Body of pancreas (tissue), 4 donors: ENCODE measurements around the gene CD47. TPM values are rescaled to one million over a fixed set of nuclear protein-coding genes. Genes with fewer than 3 reads are reported as not detected.
A peak's percentile ranks its signal among the peaks of the same experiment; 100 is the strongest.

Source experiments
- ATAC-seq: fragments of 150-250 bp; one replicate; pipeline ENCODE4 v1.9.1; 2016
- DNase-seq, 4 donors: peaks; one replicate each; pipeline ENCODE4 v3.0.0-alpha.2; 2019
- H3K27ac ChIP-seq, 4 donors: fragments of 200-600 bp; sonication (generic); 1 replicate in 3 of 4; 2 replicates in 1 of 4; pipeline versions ENCODE4 v1.5.1 to v1.6.1; 2016 to 2019; ENCODE audit warnings: mild to moderate bottlenecking in 1 of 4, mixed read lengths in 1 of 4, moderate library complexity in 1 of 4
- H3K27me3 ChIP-seq, 2 donors: fragments of 200-600 bp; sonication (generic); one replicate each; pipeline ENCODE4 v1.6.0; 2016; ENCODE audit warnings: mild to moderate bottlenecking in 1 of 2
- H3K36me3 ChIP-seq, 2 donors: fragments of 200-600 bp; sonication (generic); replicated peaks in 1 of 2; 2 replicates each; pipeline ENCODE4 v1.5.1; 2016; ENCODE audit warnings: low read depth in 2 of 2; ENCODE audit not compliant: insufficient read depth in 1 of 2
- H3K4me1 ChIP-seq: fragments of 200-600 bp; sonication (generic); one replicate; pipeline ENCODE4 v1.6.0; 2016
- H3K4me3 ChIP-seq, 2 donors: fragments of 200-600 bp; sonication (generic); 1 replicate in 1 of 2; 2 replicates in 1 of 2; pipeline ENCODE4 v1.5.1; 2016 to 2019
- H3K9me3 ChIP-seq, 3 donors: fragments of 200-600 bp; sonication (generic); 1 replicate in 2 of 3; 2 replicates in 1 of 3; pipeline ENCODE4 v1.5.1; 2016
- POLR2A ChIP-seq, 3 donors: fragments of 450-650 bp; IDR thresholded peaks; one replicate each; pipeline ENCODE4 v1.6.1; 2016; ENCODE audit warnings: antibody characterized with exemption in 3 of 3, mild to moderate bottlenecking in 2 of 3
- WGBS, 2 donors: methylation state at CpG; one replicate each; pipeline ENCODE4 v1.1.5; 2017; 5-methylcytosine and 5-hydroxymethylcytosine counted together
- intact Hi-C: fragments of 100-400 bp; cut with DNase I; formaldehyde crosslinking; loops from one replicate; pipeline ENCODE4 v1.15.1; 2023
- total RNA-seq, 2 donors: library from RNA; depleted of rRNA; stranded (reverse); fragments of >200 nt; gene quantifications; one replicate each; pipeline ENCODE4 v1.1.0, GENCODE V29; 2016
- TF ChIP-seq, protein P1 (sequence below), 7 experiments: fragments of 450-650 bp in 4 of 7; fragments of 200-600 bp in 3 of 7; sonication (generic) in 3 of 7; IDR thresholded peaks; one replicate each; pipeline ENCODE4 v1.5.1; 2016 to 2019; ENCODE audit warnings: antibody characterized with exemption in 7 of 7

The CD47 gene
- total RNA-seq, 2 donors from 2014 or later: 34.3 to 51.1 TPM

DNA sequence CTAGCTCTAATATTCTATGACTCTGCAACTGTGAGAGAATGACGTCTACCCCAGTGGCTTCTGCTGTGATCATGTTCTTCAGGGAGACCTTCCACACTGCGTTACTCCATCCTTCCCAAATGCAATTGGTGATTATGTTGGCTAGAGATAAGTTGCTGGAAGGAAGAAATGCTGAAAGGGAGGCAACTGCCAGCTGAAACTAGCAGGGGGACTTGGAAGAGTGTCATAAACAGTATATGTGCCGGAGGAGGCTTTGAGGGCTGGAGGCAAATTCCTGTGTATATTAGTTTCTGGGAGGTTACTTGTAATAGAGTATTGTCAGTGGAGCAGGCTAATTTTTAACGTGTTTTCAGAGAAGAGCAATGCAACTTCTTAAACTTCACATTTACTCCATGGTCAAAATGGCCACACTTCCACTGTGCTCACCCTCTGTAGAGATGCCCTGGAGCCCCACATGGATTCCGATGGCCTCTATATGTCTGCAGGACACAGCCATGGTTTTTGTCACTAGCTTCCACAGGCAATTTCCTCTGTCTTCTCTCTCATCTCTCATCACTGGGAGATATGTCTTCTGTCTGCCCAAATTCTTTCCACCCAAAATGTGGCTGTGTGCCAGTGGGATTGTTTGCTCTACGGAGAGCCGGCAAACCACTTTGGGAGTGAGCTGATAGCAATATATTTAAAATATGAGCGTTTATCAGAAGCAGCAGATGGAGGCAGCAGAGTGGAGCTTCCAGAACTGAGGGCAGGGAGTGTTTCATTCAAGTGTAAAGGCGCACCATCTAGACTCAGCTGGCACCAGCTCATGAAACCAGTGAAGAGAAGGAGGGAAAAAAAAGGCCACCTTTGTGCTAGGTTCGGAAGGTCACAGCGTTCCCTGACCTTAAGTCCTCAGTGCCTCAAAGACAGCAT, 13.3 kb upstream of the CD47 start:
- Histone ChIP-seq H3K27me3 (no peaks in the 10 kb centered on the region), H3K4me3 (no peak overlapping the region), H3K4me1 (no peaks in the 10 kb centered on the region), H3K36me3 (no peaks in the 10 kb centered on the region), H3K9me3 (no peaks in the 10 kb centered on the region), H3K27ac (peak overlapping the region in 1 of 4 donors; percentile 24)
- ATAC-seq: peak; percentile 42
- intact Hi-C loops: no loop called here
- 53% methylated on average over 11 of the region's 11 CpGs for WGBS, 2 donors
- DNase-seq: peak in 2 of 4 donors; percentile 9 to 24
- no peak for TF ChIP-seq POLR2A (IDR thresholded peaks at IDR 0.05)
- TF ChIP-seq, protein P1, sequence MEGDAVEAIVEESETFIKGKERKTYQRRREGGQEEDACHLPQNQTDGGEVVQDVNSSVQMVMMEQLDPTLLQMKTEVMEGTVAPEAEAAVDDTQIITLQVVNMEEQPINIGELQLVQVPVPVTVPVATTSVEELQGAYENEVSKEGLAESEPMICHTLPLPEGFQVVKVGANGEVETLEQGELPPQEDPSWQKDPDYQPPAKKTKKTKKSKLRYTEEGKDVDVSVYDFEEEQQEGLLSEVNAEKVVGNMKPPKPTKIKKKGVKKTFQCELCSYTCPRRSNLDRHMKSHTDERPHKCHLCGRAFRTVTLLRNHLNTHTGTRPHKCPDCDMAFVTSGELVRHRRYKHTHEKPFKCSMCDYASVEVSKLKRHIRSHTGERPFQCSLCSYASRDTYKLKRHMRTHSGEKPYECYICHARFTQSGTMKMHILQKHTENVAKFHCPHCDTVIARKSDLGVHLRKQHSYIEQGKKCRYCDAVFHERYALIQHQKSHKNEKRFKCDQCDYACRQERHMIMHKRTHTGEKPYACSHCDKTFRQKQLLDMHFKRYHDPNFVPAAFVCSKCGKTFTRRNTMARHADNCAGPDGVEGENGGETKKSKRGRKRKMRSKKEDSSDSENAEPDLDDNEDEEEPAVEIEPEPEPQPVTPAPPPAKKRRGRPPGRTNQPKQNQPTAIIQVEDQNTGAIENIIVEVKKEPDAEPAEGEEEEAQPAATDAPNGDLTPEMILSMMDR (IDR thresholded peaks at IDR 0.05): no peak

DNA sequence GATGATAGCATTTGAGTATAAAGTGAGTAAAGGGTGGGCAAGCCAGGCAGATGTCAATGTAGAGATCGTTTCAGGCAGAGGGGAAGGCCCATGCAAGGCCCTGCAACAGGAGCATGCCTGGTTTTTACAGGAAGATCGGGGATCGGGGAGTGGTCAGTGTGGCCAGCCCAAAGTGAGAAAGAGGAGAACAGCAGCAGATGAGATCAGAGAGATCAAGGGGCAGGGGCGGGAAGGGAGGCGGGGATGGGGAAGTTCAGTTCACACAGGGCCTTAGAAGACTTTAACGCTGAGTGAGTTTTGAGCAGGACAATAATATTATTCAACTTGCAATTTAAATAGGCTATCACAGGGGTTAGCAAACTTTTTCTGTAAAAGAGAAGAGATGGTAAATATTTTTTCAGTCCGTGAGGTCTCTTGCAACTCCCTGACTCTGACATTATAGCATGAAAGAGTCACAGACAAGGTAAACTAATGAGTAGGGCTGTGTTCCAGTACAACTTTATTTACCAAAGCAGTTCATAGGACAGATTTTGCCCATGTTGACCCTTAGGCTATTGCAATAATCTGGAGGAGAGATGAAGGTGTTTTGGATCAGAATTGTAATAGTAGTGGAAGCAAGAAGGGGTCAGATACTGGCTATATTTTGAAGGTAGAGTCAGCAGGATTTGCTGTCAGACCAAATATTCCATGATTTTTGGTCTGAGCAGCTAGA, 12.4 kb upstream of the CD47 start:
- intact Hi-C loops: no loop called here
- Histone ChIP-seq H3K9me3 (no peaks in the 10 kb centered on the region), H3K36me3 (no peaks in the 10 kb centered on the region), H3K4me3 (no peak overlapping the region), H3K27ac (no peak overlapping the region), H3K4me1 (no peaks in the 10 kb centered on the region), H3K27me3 (no peaks in the 10 kb centered on the region)
- no peak for DNase-seq
- no peak for TF ChIP-seq POLR2A (IDR thresholded peaks at IDR 0.05)
- TF ChIP-seq, protein P1 (IDR thresholded peaks at IDR 0.05): no peak
- ATAC-seq: no peak
- whole genome bisulfite sequencing, 2 donors: 73 to 81% methylated on average over 7 of the region's 7 CpGs

DNA sequence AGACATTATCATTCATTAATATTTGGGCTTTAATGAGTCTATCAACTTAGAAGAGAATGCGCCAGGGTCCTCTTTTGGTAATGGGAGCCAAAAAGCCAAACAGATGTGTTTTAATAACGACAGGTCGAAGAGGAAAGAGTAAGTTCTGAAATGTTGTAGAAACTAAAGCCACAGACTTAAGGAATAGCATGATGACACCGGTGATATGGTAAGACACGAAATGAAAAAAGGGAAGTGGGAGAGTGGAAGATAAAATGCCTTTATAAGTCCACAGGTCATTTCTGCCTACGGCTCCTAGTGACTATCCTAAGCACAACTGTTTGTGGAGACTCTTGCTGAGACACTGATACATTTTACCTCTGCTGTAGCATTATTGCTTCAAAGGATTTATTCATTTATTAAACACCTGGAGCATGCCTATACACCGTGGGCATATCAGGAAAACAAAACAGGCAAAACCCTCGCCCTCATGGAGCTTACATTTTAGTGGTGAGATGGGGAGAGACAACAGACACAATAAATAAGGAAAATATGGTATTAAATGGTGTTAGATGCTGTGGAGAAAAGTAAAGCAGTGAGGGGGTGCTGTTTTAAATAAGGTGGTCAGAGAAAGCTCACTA, 11.7 kb upstream of the CD47 start:
- 80 to 86% methylated on average over 8 of the region's 8 CpGs for WGBS, 2 donors
- no peak for DNase-seq
- Histone ChIP-seq H3K4me1 (no peaks in the 10 kb centered on the region), H3K27me3 (no peaks in the 10 kb centered on the region), H3K4me3 (no peak overlapping the region), H3K9me3 (no peaks in the 10 kb centered on the region), H3K36me3 (no peaks in the 10 kb centered on the region), H3K27ac (no peak overlapping the region)
- TF ChIP-seq, protein P1 (IDR thresholded peaks at IDR 0.05): no peak
- intact Hi-C loops: no loop called here
- no peak for ATAC-seq

DNA sequence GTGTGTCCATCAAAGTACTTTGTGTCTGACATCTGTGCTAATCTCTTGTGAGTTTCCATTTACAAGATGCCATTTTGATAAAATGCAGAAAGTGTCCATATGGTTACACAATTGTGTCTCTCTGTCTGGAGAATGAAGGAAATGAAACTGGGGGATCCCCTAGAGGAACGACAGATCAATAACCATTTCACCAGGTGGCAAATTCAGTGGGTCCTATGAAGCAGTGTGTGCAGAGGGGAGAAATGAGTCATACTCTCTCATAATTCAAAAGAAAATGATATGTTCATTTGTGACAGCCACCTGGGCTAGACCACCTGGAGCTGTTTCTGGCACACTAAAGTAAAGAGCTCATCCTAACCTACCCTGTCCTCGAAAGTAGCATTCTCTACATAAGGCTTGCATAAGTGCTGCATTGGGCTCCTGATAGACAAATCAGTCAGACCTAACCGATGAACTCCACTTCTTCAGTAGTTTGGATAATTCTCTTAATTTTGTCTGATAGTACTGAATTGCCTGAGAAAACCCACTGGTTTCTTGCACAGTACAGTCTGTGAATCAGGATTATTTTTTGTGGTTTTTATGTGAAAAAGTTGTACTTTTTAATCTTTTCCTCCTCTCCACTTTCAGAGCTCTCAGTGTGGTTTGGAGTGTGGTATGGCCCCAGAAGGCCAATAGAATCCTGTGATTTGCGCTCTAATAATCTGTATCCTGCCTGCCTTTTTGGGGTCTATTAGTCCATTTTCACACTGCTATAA, 10.3 kb upstream of the CD47 start:
- ATAC-seq (no peak), DNase-seq (no peak)
- no peaks in the 10 kb centered on the region for H3K27me3 ChIP-seq
- H3K9me3 ChIP-seq: no peaks in the 10 kb centered on the region
- H3K36me3 ChIP-seq: no peaks in the 10 kb centered on the region
- no peak overlapping the region for H3K27ac ChIP-seq
- WGBS, 2 donors: 65 to 68% methylated on average over 4 of the region's 4 CpGs
- peaks cover 8% of the 10 kb centered on the region for H3K4me1 ChIP-seq
- TF ChIP-seq, protein P1 (IDR thresholded peaks at IDR 0.05): no peak
- TF ChIP-seq POLR2A (IDR thresholded peaks at IDR 0.05): no peak
- H3K4me3 ChIP-seq: no peak overlapping the region
- intact Hi-C loops: no loop called here
